ENCODE results near the gene TMEM95.

The TMEM95 gene

GRCh38 chr17:7355053-7355452 lies at the start of gene TMEM95:
TMEM95 (plus strand) TSS chr17:7355156; CDS start chr17:7355205, 49 bp downstream.
- DNase-seq = no peak

- DNase-seq = peak; percentile 91 to 97
Measured at GRCh38 chr17:7306911-7307685, 47.9 kb upstream of the TMEM95 start, which contains the start of gene EIF5A. EIF5A (plus strand) TSS chr17:7307628; CDS start chr17:7309636, 2,008 bp downstream.

- DNase-seq = no peak
Measured at GRCh38 chr17:7307686-7308624, 47.0 kb upstream of the TMEM95 start.

GRCh38 chr17:7308625-7309433 lies 46.1 kb upstream of the TMEM95 start:
- DNase-seq = no peak

- DNase-seq = no peak
Measured at GRCh38 chr17:7309628-7310027, 45.3 kb upstream of the TMEM95 start.

GRCh38 chr17:7311110-7311705 lies 43.7 kb upstream of the TMEM95 start:
- DNase-seq = no peak

GRCh38 chr17:7312432-7313087 lies 42.4 kb upstream of the TMEM95 start:
- DNase-seq = no peak

- no peak for DNase-seq
Measured at GRCh38 chr17:7313088-7313889, 41.7 kb upstream of the TMEM95 start.

- no peak for DNase-seq
Measured at GRCh38 chr17:7313890-7314718, 40.9 kb upstream of the TMEM95 start.

- peak; percentile 4 to 71 for DNase-seq
Measured at GRCh38 chr17:7314719-7315569, 40.0 kb upstream of the TMEM95 start, which contains the start of gene GPS2. GPS2 (minus strand) TSS chr17:7315360; CDS start chr17:7315052, 308 bp downstream.

- DNase-seq = no peak
Measured at GRCh38 chr17:7315570-7316235, 39.3 kb upstream of the TMEM95 start.

GRCh38 chr17:7317161-7317803 lies 37.7 kb upstream of the TMEM95 start:
- no peak for DNase-seq

GRCh38 chr17:7318121-7318860 lies 36.7 kb upstream of the TMEM95 start:
- no peak for DNase-seq

- no peak for DNase-seq
Measured at GRCh38 chr17:7321466-7321865, 33.5 kb upstream of the TMEM95 start.

- no peak for DNase-seq
Measured at GRCh38 chr17:7322520-7323194, 32.3 kb upstream of the TMEM95 start.

- no peak for DNase-seq
Measured at GRCh38 chr17:7323731-7324437, 31.1 kb upstream of the TMEM95 start.

Measured in cerebellar nuclear complex (tissue), 1 donor.